Stomach (tissue), 9 donors: ENCODE data around the gene FBF1. TPM values are rescaled to one million over a fixed set of nuclear protein-coding genes. Genes with fewer than 3 reads are reported as not detected.

Experiments used
- DNase-seq, 2 donors: peaks; one replicate each; pipeline versions ENCODE4 v3.0.0 to v3.0.0-alpha.2; 2013 to 2019
- H3K27ac ChIP-seq, 5 donors: fragments of 200-600 bp in 4 of 5; sonication (generic) in 4 of 5; one replicate each; pipeline ENCODE4 v1.5.1; 2013 to 2019; ENCODE audit warnings: mild to moderate bottlenecking in 1 of 5, moderate library complexity in 1 of 5
- H3K27me3 ChIP-seq, 3 donors: fragments of 200-600 bp; sonication (generic); one replicate each; pipeline ENCODE4 v1.5.1; 2017 to 2019; ENCODE audit warnings: mixed run types in 1 of 3
- H3K36me3 ChIP-seq, 4 donors: fragments of 200-600 bp; sonication (generic); 1 replicate in 3 of 4; 2 replicates in 1 of 4; pipeline ENCODE4 v1.5.1; 2016 to 2019
- H3K4me1 ChIP-seq, 4 donors: fragments of 200-600 bp; sonication (generic); one replicate each; pipeline ENCODE4 v1.5.1; 2016 to 2019
- H3K4me3 ChIP-seq, 4 donors: fragments of 200-600 bp; sonication (generic) in 3 of 4; one replicate each; pipeline ENCODE4 v1.5.1; 2016 to 2019; ENCODE audit warnings: mild to moderate bottlenecking in 1 of 4
- H3K9me3 ChIP-seq, 4 donors: fragments of 200-600 bp; sonication (generic); one replicate each; pipeline ENCODE4 v1.5.1; 2016 to 2019
- CTCF ChIP-seq, 7 experiments: fragments of 450-650 bp in 4 of 7; fragments of 200-600 bp in 3 of 7; sonication (generic) in 3 of 7; IDR thresholded peaks; one replicate each; pipeline ENCODE4 v1.5.1; 2016 to 2019; ENCODE audit warnings: antibody characterized with exemption in 7 of 7, control low read depth in 2 of 7, mild to moderate bottlenecking in 1 of 7
- EP300 ChIP-seq: sonication (generic); formaldehyde crosslinking; IDR thresholded peaks from one replicate; pipeline ENCODE4 v1.6.1; 2017; ENCODE audit warnings: antibody characterized with exemption
- POLR2A ChIP-seq, 4 donors: fragments of 450-650 bp; IDR thresholded peaks; one replicate each; pipeline ENCODE4 v1.6.1; 2016; ENCODE audit warnings: antibody characterized with exemption in 4 of 4, control low read depth in 2 of 4, mild to moderate bottlenecking in 1 of 4, moderate library complexity in 1 of 4
- POLR2AphosphoS5 ChIP-seq, 3 donors: sonication (generic); formaldehyde crosslinking; IDR thresholded peaks; one replicate each; pipeline ENCODE4 v1.6.1; 2016; ENCODE audit warnings: antibody characterized with exemption in 3 of 3
- WGBS, 5 donors: extraction: QIAGEN DNeasy Blood & Tissue Kit in 3 of 5; methylation state at CpG; one replicate each; pipeline versions ENCODE4 v1.1.5 to v1.1.7; 2013 to 2018; 5-methylcytosine and 5-hydroxymethylcytosine counted together
- intact Hi-C: fragments of 100-400 bp; cut with DNase I; formaldehyde crosslinking; loops from one replicate; pipeline ENCODE4 v1.15.1; 2023; ENCODE audit warnings: low total_unique reads
- polyA plus RNA-seq, 3 donors: library from polyadenylated mRNA; stranded (reverse); fragments of 200-250 nt; gene quantifications; one replicate each; pipeline ENCODE4 v1.2.3, GENCODE V29; 2013
- total RNA-seq, 5 donors: library from RNA; depleted of rRNA; stranded (reverse); fragments of >200 nt; gene quantifications; one replicate each; pipeline versions ENCODE4 v1.1.0 to v1.2.3, GENCODE V29; 2014 to 2016
- donor health status: healthy with polysubstance abuse.
- donor health status: Bipolar disorder and iron deficiency.
- donor health status: healthy.

FBF1 gene
- total and polyA plus RNA-seq, 8 donors: 1.7 to 21.7 (median 10.4) TPM

GRCh38 chr17:75933808-75934207 is 7.0 kb downstream of the FBF1 start:
- TF ChIP-seq CTCF (IDR thresholded peaks at IDR 0.05) (no peak), POLR2A (IDR thresholded peaks at IDR 0.05) (no peak), EP300 (no peak), POLR2AphosphoS5 (IDR thresholded peaks at IDR 0.05) (no peak)
- H3K27ac ChIP-seq: no peak overlapping the region
- no peaks in the 10 kb centered on the region for H3K4me1 ChIP-seq
- DNase-seq: no peak
- H3K4me3 ChIP-seq: no peak overlapping the region
- no peaks in the 10 kb centered on the region for H3K27me3 ChIP-seq
- H3K9me3 ChIP-seq: no peaks in the 10 kb centered on the region
- intact Hi-C loops: no loop called here
- 77 to 87% (median 82%) methylated on average over 4 of the region's 4 CpGs for WGBS, 5 donors
- H3K36me3 ChIP-seq: no peaks in the 10 kb centered on the region

GRCh38 chr17:75932852-75933251 is 8.0 kb downstream of the FBF1 start:
- no peaks in the 10 kb centered on the region for H3K4me1 ChIP-seq
- intact Hi-C loops: no loop called here
- TF ChIP-seq POLR2AphosphoS5 (IDR thresholded peaks at IDR 0.05): no peak
- no peak for TF ChIP-seq CTCF (IDR thresholded peaks at IDR 0.05)
- 87 to 93% (median 92%) methylated on average over 5 of the region's 5 CpGs for WGBS, 5 donors
- no peaks in the 10 kb centered on the region for H3K9me3 ChIP-seq
- no peak overlapping the region for H3K4me3 ChIP-seq
- no peak overlapping the region for H3K27ac ChIP-seq
- no peak for DNase-seq
- no peaks in the 10 kb centered on the region for H3K36me3 ChIP-seq
- no peaks in the 10 kb centered on the region for H3K27me3 ChIP-seq

GRCh38 chr17:75931062-75931461 is 9.8 kb downstream of the FBF1 start:
- intact Hi-C loops: no loop called here
- 88 to 95% (median 91%) methylated on average over 4 of the region's 4 CpGs for WGBS, 5 donors

DNA sequence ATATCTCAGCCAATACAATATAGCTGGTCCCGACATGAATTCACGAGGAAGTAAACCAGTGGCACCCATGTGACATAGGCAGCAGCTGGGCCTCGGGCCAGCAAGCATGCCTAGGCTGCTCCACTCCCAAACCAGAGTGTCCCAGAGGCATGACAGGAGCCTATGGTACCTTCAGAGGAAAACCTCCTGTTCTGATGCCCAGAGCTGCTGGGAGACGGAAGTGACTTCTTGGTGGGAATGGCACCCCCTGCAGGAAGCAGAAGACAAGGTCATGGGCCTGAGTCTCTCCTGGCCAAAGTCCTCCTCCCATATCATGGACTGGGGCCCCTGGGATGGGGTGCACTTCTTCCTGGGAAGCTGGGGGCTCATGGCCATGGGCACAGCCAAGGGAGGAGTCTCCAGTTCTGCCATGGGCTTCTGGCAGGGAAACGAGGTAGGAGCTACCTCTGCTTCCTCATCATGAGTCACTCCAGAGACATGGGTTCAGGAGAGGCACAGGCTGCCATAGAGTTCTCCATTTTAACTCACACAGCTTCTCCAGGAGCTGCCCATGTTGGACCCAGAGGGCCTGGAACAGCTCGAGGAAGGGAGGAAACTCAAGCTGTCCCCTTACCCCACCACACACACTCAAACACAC is 13.4 kb downstream of the FBF1 start:
- Histone ChIP-seq H3K4me3 (no peak overlapping the region), H3K36me3 (peaks cover 5 to 41% (median 27%) of the 10 kb centered on the region in 4 donors), H3K27ac (no peak overlapping the region), H3K4me1 (no peaks in the 10 kb centered on the region), H3K27me3 (no peaks in the 10 kb centered on the region), H3K9me3 (no peaks in the 10 kb centered on the region)
- intact Hi-C loops: no loop called here
- no peak for TF ChIP-seq EP300
- TF ChIP-seq POLR2AphosphoS5 (IDR thresholded peaks at IDR 0.05): no peak
- TF ChIP-seq POLR2A (IDR thresholded peaks at IDR 0.05): no peak
- TF ChIP-seq CTCF (IDR thresholded peaks at IDR 0.05): peak in 1 of 7 experiments; percentile 42
- WGBS, 5 donors: 46 to 58% (median 51%) methylated on average over 5 to 6 of the region's 6 CpGs
- peak; percentile 54 to 60 for DNase-seq

More at GRCh38 chr17:75931062-75931461, 9.8 kb downstream of the FBF1 start:
- Histone ChIP-seq H3K27me3 (no peaks in the 10 kb centered on the region), H3K27ac (no peak overlapping the region), H3K36me3 (peaks cover 0 to 9% (median 4%) of the 10 kb centered on the region in 4 donors), H3K4me3 (no peak overlapping the region), H3K4me1 (no peaks in the 10 kb centered on the region), H3K9me3 (no peaks in the 10 kb centered on the region)
- DNase-seq: no peak
- TF ChIP-seq EP300 (no peak), POLR2A (IDR thresholded peaks at IDR 0.05) (no peak), CTCF (IDR thresholded peaks at IDR 0.05) (no peak), POLR2AphosphoS5 (IDR thresholded peaks at IDR 0.05) (no peak)
